Liver (tissue), 9 donors: ENCODE data around the gene MAMDC4. TPM values are rescaled to one million over a fixed set of nuclear protein-coding genes. Genes with fewer than 3 reads are reported as not detected.

ENCODE experiments used
- DNase-seq: peaks from one replicate; pipeline ENCODE4 v3.0.0-alpha.2; 2017; ENCODE audit warnings: low spot score
- H3K27ac ChIP-seq, 2 donors: one replicate each; pipeline ENCODE4 v1.7.0; 2013; ENCODE audit warnings: inconsistent platforms in 2 of 2, low read length in 2 of 2, control low read depth in 1 of 2, low read depth in 1 of 2, mild to moderate bottlenecking in 1 of 2
- H3K27me3 ChIP-seq, 4 donors: one replicate each; pipeline versions ENCODE4 v1.6.1 to v1.7.0; 2013; ENCODE audit warnings: low read length in 3 of 4, inconsistent platforms in 1 of 4, mild to moderate bottlenecking in 1 of 4, moderate library complexity in 1 of 4; ENCODE audit not compliant: control insufficient read depth in 4 of 4, insufficient read depth in 4 of 4
- H3K36me3 ChIP-seq, 4 donors: one replicate each; pipeline versions ENCODE4 v1.6.1 to v1.7.0; 2013; ENCODE audit warnings: low read length in 3 of 4, mild to moderate bottlenecking in 3 of 4, low read depth in 1 of 4, moderate library complexity in 1 of 4; ENCODE audit not compliant: control insufficient read depth in 4 of 4, insufficient read depth in 3 of 4
- H3K4me1 ChIP-seq, 4 donors: one replicate each; pipeline versions ENCODE4 v1.6.1 to v1.7.0; 2013; ENCODE audit warnings: low read length in 3 of 4, mild to moderate bottlenecking in 3 of 4, moderate library complexity in 1 of 4; ENCODE audit not compliant: control insufficient read depth in 4 of 4, insufficient read depth in 4 of 4
- H3K4me3 ChIP-seq, 3 donors: one replicate each; pipeline versions ENCODE4 v1.6.1 to v1.7.0; 2013; ENCODE audit warnings: low read length in 3 of 3, control low read depth in 1 of 3, low read depth in 1 of 3, mild to moderate bottlenecking in 1 of 3
- H3K9ac ChIP-seq, 2 donors: one replicate each; pipeline ENCODE4 v1.7.0; 2013; ENCODE audit warnings: low read length in 2 of 2, mild to moderate bottlenecking in 2 of 2, moderate library complexity in 2 of 2, control low read depth in 1 of 2, low read depth in 1 of 2
- H3K9me3 ChIP-seq, 4 donors: one replicate each; pipeline versions ENCODE4 v1.6.1 to v1.7.0; 2013; ENCODE audit warnings: low read length in 3 of 4; ENCODE audit not compliant: control insufficient read depth in 4 of 4
- ATF3 ChIP-seq: IDR thresholded peaks from 2 replicates; pipeline ENCODE4 v1.6.1; 2016; ENCODE audit warnings: antibody characterized with exemption
- CTCF ChIP-seq: fragments of 150-350 bp; IDR thresholded peaks from 2 replicates; pipeline ENCODE4 v1.5.1; 2017; ENCODE audit warnings: improper control_type of control experiment, low read depth, low read length; ENCODE audit not compliant: missing input control
- EGR1 ChIP-seq, 2 donors: IDR thresholded peaks; 2 replicates each; pipeline ENCODE4 v1.6.1; 2016 to 2018; ENCODE audit warnings: antibody characterized with exemption in 2 of 2, low read depth in 2 of 2
- FOXA1 ChIP-seq: IDR thresholded peaks from 2 replicates; pipeline ENCODE4 v1.6.1; 2016; ENCODE audit warnings: antibody characterized with exemption
- FOXA2 ChIP-seq: IDR thresholded peaks from 2 replicates; pipeline ENCODE4 v1.6.1; 2016; ENCODE audit warnings: antibody characterized with exemption
- GABPA ChIP-seq, 2 donors: IDR thresholded peaks in 1 of 2; conservative IDR thresholded peaks in 1 of 2; 2 replicates each; pipeline ENCODE4 v1.6.1; 2016; ENCODE audit warnings: antibody characterized with exemption in 2 of 2, mild to moderate bottlenecking in 1 of 2, moderate library complexity in 1 of 2
- HNF4A ChIP-seq, 2 donors: conservative IDR thresholded peaks; 2 replicates each; pipeline ENCODE4 v1.6.1; 2016; ENCODE audit warnings: antibody characterized with exemption in 2 of 2, mild to moderate bottlenecking in 2 of 2
- HNF4G ChIP-seq: IDR thresholded peaks from 2 replicates; pipeline ENCODE4 v1.6.1; 2016; ENCODE audit warnings: antibody characterized with exemption
- JUND ChIP-seq, 2 donors: IDR thresholded peaks; 2 replicates each; pipeline ENCODE4 v1.6.1; 2016; ENCODE audit warnings: antibody characterized with exemption in 2 of 2
- MAX ChIP-seq: IDR thresholded peaks from 2 replicates; pipeline ENCODE4 v1.6.1; 2016; ENCODE audit warnings: antibody characterized with exemption
- NR2F2 ChIP-seq: IDR thresholded peaks from 2 replicates; pipeline ENCODE4 v1.6.1; 2016; ENCODE audit warnings: antibody characterized with exemption
- RAD21 ChIP-seq, 2 donors: IDR thresholded peaks; 2 replicates each; pipeline ENCODE4 v1.6.1; 2016; ENCODE audit warnings: antibody characterized with exemption in 2 of 2, mild to moderate bottlenecking in 2 of 2
- REST ChIP-seq: IDR thresholded peaks from 2 replicates; pipeline ENCODE4 v1.6.1; 2016; ENCODE audit warnings: antibody characterized with exemption, mild to moderate bottlenecking
- RXRA ChIP-seq, 2 donors: IDR thresholded peaks; 2 replicates each; pipeline ENCODE4 v1.6.1; 2017 to 2018; ENCODE audit warnings: antibody characterized with exemption in 2 of 2, mild to moderate bottlenecking in 1 of 2
- SP1 ChIP-seq: IDR thresholded peaks from 2 replicates; pipeline ENCODE4 v1.6.1; 2018; ENCODE audit warnings: antibody characterized with exemption, mild to moderate bottlenecking
- TAF1 ChIP-seq: conservative IDR thresholded peaks from 2 replicates; pipeline ENCODE4 v1.6.1; 2016; ENCODE audit warnings: antibody characterized with exemption, mild to moderate bottlenecking
- YY1 ChIP-seq: IDR thresholded peaks from 2 replicates; pipeline ENCODE4 v1.6.1; 2016; ENCODE audit warnings: antibody characterized with exemption, mild to moderate bottlenecking
- ZBTB33 ChIP-seq: IDR thresholded peaks from 2 replicates; pipeline ENCODE4 v1.6.1; 2016; ENCODE audit warnings: antibody characterized with exemption
- WGBS: extraction: QIAGEN DNeasy Blood & Tissue Kit; methylation state at CpG from one replicate; pipeline ENCODE4 v1.1.7; 2013; 5-methylcytosine and 5-hydroxymethylcytosine counted together
- polyA plus RNA-seq, 2 donors: library from polyadenylated mRNA; stranded (reverse) in 1 of 2; unstranded in 1 of 2; fragments of 200-250 nt in 1 of 2; fragments of >200 nt in 1 of 2; fragmentation: Nextera tagmentation in 1 of 2; extraction: Ambion mirVana in 1 of 2; gene quantifications; one replicate each; pipeline versions ENCODE4 v1.2.1 to v1.2.3, GENCODE V29; 2013 to 2015
- total RNA-seq, 2 donors: library from RNA; depleted of rRNA; stranded (reverse); fragments of >200 nt; gene quantifications; one replicate each; pipeline ENCODE4 v1.2.3, GENCODE V29; 2014
- donor health status: healthy.
- donor health status: healthy.
- donor health status: healthy.
- donor health status: healthy.
- donor health status: healthy.

MAMDC4 gene
- total and polyA plus RNA-seq, 4 donors = 2.4 to 8.1 (median 3.9) TPM

- Histone ChIP-seq H3K4me3 (peak overlapping the region in 2 of 3 donors; percentile 65 to 92), H3K27me3 (no peaks in the 10 kb centered on the region), H3K27ac (peak overlapping the region; percentile 83 to 91), H3K9me3 (peaks cover 0 to 3% (median 0%) of the 10 kb centered on the region in 4 donors), H3K36me3 (peaks cover 0 to 4% (median 0%) of the 10 kb centered on the region in 4 donors), H3K4me1 (peaks cover 18 to 50% (median 39%) of the 10 kb centered on the region in 4 donors), H3K9ac (peak overlapping the region; percentile 4 to 23)
- WGBS = 50% methylated on average over 43 of the region's 43 CpGs
- DNase-seq = no peak
- no peak for TF ChIP-seq GABPA (IDR thresholded peaks at IDR 0.05 in 1 of 2, conservative IDR thresholded peaks at IDR 0.05 in 1 of 2)
Observed at GRCh38 chr9:136849960-136850865, 1.9 kb upstream of the MAMDC4 start.

- H3K4me1 ChIP-seq = peaks cover 18 to 56% (median 38%) of the 10 kb centered on the region in 4 donors
- peak overlapping the region; percentile 77 to 83 for H3K27ac ChIP-seq
- DNase-seq = no peak
- peak overlapping the region; percentile 9 to 21 for H3K9ac ChIP-seq
- H3K9me3 ChIP-seq = peaks cover 0 to 3% (median 0%) of the 10 kb centered on the region in 4 donors
- H3K4me3 ChIP-seq = no peak overlapping the region
- H3K36me3 ChIP-seq = peaks cover 0 to 4% (median 0%) of the 10 kb centered on the region in 4 donors
- TF ChIP-seq EGR1 (IDR thresholded peaks at IDR 0.05; ENCODE audit: low read depth in 2 of 2) (no peak), HNF4G (no peak), FOXA1 (no peak), HNF4A (conservative IDR thresholded peaks at IDR 0.05) (no peak), JUND (IDR thresholded peaks at IDR 0.05) (no peak), RXRA (IDR thresholded peaks at IDR 0.05) (no peak), RAD21 (IDR thresholded peaks at IDR 0.05) (no peak), SP1 (no peak), MAX (no peak), CTCF (no peak), REST (no peak), TAF1 (no peak), ATF3 (no peak), YY1 (no peak), GABPA (IDR thresholded peaks at IDR 0.05 in 1 of 2, conservative IDR thresholded peaks at IDR 0.05 in 1 of 2) (no peak), ZBTB33 (no peak), FOXA2 (no peak), NR2F2 (no peak)
- WGBS = 73% methylated on average over 23 of the region's 23 CpGs
- H3K27me3 ChIP-seq = no peaks in the 10 kb centered on the region
Observed at GRCh38 chr9:136850866-136851775, 1.0 kb upstream of the MAMDC4 start.
